GM19324 (cell line): ENCODE measurements around the gene BTRC.

Experiments used
- ATAC-seq: cut with Tn5 transposase; IDR thresholded peaks from one replicate; pipeline ENCODE4 v1.9.1; 2021; ENCODE audit warnings: mild to moderate bottlenecking, moderate library complexity; ENCODE audit not compliant: unreplicated experiment, low FRiP score

The BTRC gene

DNA sequence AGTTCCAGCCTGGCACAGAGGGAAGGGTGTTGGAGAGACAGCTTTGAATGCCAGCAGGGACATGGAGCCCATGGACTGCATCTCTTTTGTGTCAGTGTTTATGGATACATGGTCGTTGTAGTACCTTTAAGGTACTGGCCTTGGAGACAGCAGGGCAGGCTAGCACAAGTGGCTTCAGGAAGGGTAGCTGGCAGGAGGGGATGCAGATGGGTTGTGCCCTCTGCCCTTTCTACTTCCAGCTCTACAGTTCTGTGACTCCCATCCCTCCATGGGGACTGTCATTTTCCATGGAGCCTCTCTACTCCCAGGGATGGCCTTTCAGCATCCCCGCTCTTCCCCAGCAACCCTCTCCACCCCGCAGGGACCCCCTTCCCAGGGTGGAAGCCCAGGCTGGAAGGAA, 209.0 kb downstream of the BTRC start:
- no peak for ATAC-seq

- ATAC-seq = no peak
Measured at GRCh38 chr10:101563497-101564040, 209.6 kb downstream of the BTRC start.

DNA sequence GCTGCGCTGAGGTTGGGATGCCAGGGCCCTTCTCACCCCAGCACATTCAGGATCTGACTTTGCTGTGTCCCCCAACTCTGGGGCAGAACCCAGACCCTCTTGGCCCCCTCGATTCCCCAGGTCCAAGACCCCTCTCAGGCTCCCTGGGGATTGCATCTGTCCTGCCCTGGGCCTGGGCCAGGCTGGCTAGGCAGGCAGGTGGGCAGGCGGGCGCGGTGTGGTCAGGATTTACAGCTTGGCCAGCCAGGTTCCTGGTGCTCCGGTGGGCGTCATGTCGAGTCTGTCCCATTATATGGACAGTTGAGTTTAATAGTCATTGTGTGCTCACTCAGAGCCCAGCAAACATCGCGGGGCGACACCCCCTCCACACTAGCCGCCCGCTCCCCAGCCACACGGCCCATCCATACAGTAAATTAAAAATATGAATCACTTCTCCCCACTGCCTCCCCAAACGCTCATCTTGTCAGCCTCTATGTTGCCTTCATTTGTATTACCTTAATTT, 210.6 kb downstream of the BTRC start:
- ATAC-seq = no peak

DNA sequence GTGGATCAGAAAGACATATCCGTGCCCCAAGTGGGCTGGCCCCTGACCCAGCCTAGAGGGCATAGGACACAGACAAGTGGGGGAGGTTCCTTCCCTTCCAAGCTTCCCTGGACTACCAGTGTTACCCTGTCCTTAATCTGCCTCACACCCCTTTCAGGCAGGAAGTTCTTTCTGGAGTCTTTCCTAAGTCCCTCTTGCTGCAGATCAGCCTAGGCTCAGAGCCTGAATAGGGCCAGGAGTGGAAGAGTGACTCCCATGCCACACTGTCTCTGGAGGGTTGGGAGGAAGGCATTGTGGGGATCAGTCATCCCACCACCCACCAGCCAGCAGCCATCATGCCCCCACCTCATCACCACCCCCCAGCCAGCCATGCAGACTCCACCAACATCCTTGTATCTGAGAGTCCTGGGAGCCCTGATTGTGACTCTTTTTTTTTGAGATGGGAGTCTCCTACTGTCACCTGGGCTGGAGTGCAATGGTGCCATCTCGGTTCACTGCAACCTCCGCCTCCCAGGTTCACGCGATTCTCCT, 211.5 kb downstream of the BTRC start:
- ATAC-seq = no peak

DNA sequence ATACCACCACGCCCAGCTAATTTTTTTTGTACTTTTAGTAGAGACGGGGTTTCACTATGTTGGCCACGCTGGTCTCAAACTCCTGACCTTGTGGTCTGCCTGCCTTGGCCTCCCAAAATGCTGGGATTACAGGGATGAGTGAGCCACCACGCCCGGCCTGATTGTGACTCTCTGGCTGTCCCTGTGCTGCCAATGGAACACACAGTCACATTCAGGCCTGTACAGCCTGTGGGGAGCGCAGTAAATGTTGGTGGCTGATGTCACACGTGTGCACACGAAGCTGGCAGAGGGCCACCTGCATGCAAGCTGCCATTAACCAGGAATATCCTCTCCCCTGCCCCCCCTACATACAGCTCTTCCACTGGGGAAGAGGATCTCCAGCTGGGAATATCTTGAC, 212.0 kb downstream of the BTRC start:
- ATAC-seq = no peak

- no peak for ATAC-seq
Measured at GRCh38 chr10:101566333-101567164, 212.6 kb downstream of the BTRC start.

DNA sequence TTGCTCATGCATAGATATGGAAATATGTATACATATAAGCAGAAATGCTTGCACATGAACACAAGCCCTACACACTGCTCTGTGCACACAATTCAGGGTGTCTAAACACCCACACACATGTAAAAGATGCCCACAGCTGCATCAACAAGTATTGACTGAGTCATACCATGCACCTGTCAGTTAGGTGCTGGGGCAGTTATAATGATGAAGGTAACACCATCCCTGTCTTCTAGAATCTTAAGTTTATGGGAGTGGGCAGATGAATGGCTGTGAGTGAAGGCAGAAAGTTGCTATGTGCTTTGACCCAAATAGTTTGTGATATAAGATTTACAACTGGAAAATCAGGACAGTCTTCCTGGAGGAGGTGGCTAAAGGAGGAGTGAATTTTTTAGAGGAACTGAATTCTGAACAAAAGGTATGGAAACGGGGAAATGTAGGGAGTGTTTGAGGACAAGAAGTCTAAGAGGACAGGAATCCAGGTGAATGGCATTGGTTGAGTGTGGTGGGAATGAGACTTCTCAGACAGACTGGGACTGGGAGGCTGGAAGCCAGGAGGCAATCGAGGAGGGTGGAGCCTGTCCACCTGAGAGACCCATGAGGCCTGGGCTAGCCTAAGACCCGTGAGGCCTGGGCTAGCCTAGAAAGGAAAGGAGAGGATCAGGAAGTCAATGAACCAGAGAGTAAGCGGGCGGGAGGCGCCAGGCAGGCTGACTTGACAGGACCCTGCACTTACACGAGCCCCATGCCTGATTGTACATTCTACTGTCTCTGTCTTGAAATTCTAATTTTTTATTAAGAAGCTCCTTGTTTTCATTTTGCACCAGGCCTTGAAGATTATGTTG, 213.4 kb downstream of the BTRC start:
- no peak for ATAC-seq

GRCh38 chr10:101568054-101568745, 214.2 kb downstream of the BTRC start:
- no peak for ATAC-seq

DNA sequence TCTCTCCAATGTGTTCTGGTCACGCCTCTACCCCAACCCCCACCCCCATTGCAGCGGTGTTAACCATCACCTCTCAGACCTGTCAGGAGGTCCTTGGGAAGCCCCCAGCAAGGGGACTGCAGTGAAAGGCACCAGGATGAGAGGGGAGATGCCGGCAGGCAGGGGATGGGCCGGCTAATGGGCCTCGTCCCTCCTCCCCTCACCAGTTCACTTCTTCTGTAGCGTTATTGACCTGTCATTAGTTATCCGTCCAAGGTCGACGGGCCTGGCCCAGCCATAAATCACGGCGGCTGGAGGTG, 215.3 kb downstream of the BTRC start:
- ATAC-seq = no peak

- no peak for ATAC-seq
Measured at GRCh38 chr10:101569622-101570427, 215.9 kb downstream of the BTRC start.

DNA sequence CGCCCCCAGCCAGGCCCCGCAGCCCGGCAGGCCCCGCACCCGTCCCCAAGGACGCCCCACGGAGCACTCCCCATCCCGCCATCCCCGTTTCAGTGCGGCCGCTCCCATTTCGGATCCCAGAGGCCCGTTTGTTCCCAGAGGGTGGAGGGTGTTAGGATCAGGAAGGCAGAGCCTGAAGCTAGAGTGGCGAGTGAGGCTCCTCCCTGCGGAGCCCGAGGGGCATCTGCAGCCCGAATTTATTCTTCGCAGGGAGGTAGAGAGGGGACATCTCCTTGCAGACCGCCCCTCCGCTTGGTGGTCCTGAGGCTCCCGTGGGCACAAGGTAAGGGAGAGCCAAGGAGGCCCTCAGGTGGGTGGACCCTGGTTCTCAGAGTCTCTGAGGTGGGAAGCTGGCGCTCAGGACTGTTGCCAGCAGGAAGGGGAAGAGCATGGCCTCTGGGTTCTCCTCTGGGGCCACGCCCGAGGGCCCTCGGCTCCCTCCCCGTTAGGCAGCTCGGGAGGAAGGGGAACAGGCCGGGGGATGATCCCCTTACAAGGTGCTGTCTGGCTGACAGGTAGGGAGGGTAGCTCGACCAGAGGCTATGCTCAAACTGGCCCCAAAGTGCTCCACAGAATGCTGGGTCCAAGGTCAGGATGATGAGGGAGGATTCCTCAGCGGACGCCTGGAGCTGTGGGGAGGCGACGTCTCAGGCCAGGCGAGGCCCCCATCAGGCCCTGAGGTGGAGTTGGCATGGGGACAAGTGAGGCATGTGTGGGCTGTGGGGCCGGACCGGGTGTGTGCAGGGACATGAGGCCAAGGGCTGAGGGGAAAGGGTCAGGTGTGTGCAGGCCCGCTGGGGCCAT, 216.7 kb downstream of the BTRC start:
- no peak for ATAC-seq

DNA sequence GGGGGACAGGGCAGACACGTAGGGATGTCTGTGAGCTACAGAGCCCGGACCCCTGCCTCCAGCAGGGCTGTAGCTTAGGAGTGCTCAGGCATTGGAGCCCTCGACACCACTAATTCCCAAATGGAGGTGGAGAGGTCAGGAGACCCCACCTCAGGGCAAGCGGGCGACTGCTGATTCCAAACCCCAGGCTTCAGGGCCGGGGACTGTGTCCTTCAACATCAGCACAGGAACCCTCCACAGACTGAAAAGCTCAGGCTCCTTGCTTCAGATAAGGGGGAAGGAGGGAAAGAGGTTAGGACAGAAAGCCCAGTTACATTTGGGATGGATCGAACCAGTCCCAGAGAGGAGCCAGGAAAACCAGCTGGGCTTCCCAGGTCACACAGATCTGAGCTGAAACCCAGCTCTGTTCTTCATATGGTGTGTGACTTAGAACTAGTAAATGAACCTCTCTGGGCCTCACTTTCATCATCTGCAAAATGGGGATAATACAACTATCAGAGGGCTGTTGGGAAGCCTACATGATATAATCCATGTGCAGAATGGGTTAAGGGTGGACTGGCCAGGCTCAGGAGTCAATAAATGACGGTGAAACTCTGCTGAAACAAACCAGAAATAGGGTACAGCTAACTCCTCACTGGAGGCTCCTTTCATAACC, 217.4 kb downstream of the BTRC start:
- no peak for ATAC-seq

- ATAC-seq = no peak
Measured at GRCh38 chr10:101572126-101572525, 218.2 kb downstream of the BTRC start.

DNA sequence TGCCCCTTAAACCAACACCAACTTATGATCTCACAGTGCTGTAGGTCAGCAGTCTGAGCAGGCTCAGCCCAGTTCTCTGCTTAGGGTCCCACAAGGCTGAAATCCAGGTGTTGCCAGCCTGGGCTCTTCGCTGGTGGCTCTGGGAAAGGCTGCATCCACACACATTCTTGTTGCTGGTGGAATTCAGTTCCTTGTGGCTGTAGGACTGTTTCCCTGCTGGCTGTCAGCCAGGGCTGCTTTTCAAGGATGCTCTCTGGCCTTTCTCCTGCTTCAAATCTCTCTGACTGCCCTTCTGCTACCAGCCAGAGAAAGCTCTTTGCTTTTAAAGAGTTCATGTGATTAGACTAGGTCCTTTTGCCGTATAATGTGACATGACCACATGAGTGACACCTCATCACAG, 218.8 kb downstream of the BTRC start:
- ATAC-seq = no peak

- ATAC-seq = no peak
Measured at GRCh38 chr10:101573885-101574753, 220.2 kb downstream of the BTRC start.

DNA sequence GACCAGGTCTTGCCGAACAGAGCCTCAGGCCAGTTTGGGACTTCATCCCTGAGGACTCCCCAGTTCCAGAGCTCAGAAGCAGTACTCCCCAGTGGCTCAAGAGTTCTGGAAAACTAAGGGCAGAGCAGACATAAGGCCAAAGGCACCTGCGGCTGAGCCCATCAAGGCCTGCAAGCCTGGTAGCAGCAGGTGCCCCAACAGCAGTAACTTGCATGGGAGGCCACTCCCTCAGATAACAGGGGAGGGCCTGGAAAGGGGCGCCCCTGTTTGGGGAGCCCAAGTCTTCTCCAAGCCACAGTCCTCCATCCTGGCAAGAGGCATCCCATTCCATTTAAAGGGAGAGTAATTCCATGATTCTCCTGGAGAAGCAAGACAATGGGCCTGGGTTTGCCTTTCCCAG, 221.1 kb downstream of the BTRC start:
- no peak for ATAC-seq

GRCh38 chr10:101575580-101576210, 221.7 kb downstream of the BTRC start:
- no peak for ATAC-seq
